Fibroblast of pulmonary artery (primary cell): ENCODE results near the gene NUDT19.
"Not testable (repeated sequence)": the region's sequence is repeated elsewhere in the genome, so short reads cannot be mapped to it uniquely, and the experiment has no call there.

Experiments used
- DNase-seq: peaks from one replicate; pipeline ENCODE4 v3.0.0-alpha.2; 2010; ENCODE audit warnings: low read depth
- H3K4me3 ChIP-seq: replicated peaks from 2 replicates; pipeline ENCODE4 v1.5.1; 2011; ENCODE audit warnings: low read depth, mild to moderate bottlenecking, control low read depth, low read length, moderate library complexity
- TF ChIP-seq, protein P1 (sequence below): IDR thresholded peaks from 2 replicates; pipeline ENCODE4 v1.5.1; 2011; ENCODE audit warnings: mild to moderate bottlenecking, control low read depth, low read length, inconsistent platforms; ENCODE audit errors: missing control alignments

The NUDT19 gene

DNA sequence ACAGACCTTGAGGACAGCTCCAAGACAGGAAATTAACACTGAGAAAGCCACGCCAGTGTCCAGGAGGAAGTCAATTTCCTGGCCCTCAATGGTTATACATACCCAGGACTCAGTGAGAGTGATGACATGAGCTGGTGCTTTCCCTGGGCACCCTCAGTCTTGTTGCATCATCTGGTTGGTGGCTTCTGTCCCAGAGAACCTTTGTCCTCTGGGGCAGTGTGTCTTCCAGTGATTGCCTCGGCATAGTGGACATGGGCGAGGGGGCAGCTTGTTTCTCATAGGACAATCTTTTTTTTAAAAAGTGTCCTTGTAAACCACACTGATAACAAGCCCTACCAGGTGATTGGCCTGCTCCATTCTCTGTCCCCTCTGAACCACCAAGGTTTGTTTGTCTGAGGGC lies 5.2 kb downstream of the NUDT19 start:
- not testable (repeated sequence) for H3K4me3 ChIP-seq, DNase-seq

DNA sequence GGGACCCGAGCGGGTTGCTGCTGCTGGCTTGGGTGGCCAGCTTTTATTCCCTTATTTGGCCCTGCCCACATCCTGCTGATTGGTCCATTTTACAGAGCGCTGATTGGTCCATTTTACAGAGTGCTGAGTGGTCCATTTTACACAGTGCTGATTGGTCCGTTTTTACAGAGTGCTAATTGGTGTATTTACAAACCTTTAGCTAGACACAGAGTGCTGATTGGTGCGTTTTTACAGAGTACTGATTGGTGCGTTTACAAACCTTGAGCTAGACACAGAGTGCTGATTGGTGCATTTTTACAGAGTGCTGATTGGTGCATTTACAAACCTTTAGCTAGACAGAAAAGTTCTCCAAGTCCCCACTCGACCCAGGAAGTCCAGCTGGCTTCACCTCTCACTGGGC lies 8.5 kb downstream of the NUDT19 start:
- not testable (repeated sequence) for DNase-seq, H3K4me3 ChIP-seq

- H3K4me3 ChIP-seq = no peak overlapping the region
- DNase-seq = no peak
- TF ChIP-seq, protein P1, sequence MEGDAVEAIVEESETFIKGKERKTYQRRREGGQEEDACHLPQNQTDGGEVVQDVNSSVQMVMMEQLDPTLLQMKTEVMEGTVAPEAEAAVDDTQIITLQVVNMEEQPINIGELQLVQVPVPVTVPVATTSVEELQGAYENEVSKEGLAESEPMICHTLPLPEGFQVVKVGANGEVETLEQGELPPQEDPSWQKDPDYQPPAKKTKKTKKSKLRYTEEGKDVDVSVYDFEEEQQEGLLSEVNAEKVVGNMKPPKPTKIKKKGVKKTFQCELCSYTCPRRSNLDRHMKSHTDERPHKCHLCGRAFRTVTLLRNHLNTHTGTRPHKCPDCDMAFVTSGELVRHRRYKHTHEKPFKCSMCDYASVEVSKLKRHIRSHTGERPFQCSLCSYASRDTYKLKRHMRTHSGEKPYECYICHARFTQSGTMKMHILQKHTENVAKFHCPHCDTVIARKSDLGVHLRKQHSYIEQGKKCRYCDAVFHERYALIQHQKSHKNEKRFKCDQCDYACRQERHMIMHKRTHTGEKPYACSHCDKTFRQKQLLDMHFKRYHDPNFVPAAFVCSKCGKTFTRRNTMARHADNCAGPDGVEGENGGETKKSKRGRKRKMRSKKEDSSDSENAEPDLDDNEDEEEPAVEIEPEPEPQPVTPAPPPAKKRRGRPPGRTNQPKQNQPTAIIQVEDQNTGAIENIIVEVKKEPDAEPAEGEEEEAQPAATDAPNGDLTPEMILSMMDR = no peak
Measured at GRCh38 chr19:32702010-32702409, 10.4 kb downstream of the NUDT19 start.

DNA sequence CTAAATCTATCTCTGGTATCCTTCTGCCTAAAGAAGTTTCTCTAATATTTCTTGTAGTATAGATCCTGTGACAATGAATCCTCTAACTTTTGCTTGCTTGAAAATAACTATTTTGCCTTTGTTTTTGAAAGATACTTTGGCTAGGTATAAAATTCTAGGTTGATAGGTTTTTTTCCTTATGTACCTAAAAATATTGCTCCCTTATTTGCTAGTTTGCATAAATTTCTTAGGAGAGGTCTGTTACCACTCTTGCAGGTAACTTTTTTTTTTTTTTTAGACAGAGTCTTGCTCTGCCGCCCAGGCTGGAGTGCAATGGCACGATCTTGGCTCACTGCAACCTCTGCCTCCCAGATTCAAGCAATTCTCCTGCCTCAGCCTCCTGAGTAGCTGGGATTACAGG lies 12.4 kb downstream of the NUDT19 start:
- DNase-seq, H3K4me3 ChIP-seq: not testable (repeated sequence)

DNA sequence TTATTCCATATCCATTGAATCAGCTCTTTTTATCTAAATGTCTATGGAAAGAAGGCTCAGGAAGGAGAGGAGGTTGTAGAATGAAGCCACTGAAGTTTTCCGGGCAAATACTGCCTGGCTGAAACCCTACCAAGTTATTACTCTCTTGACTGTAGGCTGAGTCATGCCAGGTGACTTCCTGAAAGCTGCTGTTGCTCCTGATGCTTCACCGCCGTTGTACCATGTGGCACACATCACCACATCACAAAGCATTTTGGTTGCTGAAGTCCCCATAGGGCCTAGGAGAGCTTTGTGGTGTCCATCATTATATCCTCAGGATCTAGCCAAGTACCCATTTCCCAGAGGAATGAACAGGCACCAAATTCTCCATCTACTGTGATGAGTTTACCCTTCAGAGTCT lies 16.8 kb downstream of the NUDT19 start:
- TF ChIP-seq, protein P1 = no peak
- H3K4me3 ChIP-seq = no peak overlapping the region
- DNase-seq = no peak

DNA sequence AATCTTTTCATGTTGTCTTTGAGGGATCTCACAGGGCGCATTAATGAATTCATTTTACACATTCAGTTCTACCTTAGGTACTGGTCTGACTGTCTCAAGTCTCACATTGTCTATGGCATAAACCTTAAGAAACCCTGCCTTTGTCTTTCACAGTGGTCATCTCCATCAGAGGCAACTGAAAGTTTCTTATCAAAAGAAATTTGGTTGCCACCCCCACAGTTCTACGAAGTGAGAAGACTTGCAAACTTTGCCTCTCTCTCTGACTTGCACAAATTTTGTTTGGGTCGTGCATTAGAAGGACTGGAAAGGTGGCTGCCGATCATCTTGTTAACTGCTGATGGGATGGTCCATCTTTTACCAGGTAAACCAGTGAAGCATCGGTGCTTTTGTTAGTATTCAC lies 17.4 kb downstream of the NUDT19 start:
- no peak for DNase-seq
- H3K4me3 ChIP-seq = no peak overlapping the region
- TF ChIP-seq, protein P1 = no peak

DNA sequence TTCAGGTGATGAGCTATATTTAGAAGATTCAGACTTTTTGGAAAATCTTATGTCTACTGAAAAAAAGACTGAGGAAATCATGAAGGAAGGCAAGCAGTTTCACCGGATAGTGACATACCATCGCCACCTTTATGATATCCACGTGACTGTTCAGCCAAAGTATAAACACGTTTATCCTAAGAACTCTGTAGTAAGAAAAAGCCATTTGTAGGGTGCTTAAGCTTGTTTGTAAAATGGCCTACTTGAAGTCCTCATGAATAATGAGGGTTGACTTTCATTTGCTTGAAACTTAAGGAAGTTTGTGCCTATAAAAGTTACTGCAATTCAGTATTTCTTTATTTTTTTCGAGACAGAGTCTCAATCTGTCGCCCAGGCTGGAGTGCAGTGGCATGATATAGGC lies 20.1 kb downstream of the NUDT19 start:
- no peak for DNase-seq
- no peak overlapping the region for H3K4me3 ChIP-seq
- TF ChIP-seq, protein P1 = no peak

- not testable (repeated sequence) for DNase-seq, H3K4me3 ChIP-seq
Measured at GRCh38 chr19:32716203-32716602, 24.6 kb downstream of the NUDT19 start.

DNA sequence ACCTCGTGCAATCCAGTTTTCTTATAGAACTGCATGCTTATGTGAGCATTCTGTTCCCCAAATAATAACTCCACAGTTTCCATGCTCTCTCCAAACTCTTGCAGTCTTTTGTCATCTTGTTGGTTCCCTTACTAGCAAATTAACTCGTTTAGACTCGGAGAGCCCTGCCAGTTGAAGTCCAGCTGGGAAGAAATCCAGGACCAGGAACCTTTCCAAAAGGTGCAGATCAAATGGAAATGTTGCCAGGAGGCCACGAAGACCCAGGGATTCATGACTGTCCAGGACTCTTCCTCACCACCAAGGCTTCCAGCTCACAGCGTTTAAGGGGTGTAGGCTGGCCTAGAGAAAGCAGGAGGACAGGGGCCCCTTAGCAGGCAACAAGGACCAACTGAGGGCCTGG lies 25.9 kb downstream of the NUDT19 start:
- no peak overlapping the region for H3K4me3 ChIP-seq
- DNase-seq = no peak
- TF ChIP-seq, protein P1 = no peak
